ENCODE results near the gene THAP8. TPM values are rescaled to one million over a fixed set of nuclear protein-coding genes. Genes with fewer than 3 reads are reported as not detected.

The THAP8 gene
- total and polyA plus RNA-seq, 11 donors: 2.3 to 7.3 (median 4.9) TPM

GRCh38 chr19:36086326-36086725 lies 32.2 kb upstream of the THAP8 start:
- 95 to 98% (median 97%) methylated on average over 7 to 9 of the region's 9 CpGs for WGBS, 4 donors
- no peak for ATAC-seq
- no peak for TF ChIP-seq POLR2A (IDR thresholded peaks at IDR 0.05)
- TF ChIP-seq, protein P1, sequence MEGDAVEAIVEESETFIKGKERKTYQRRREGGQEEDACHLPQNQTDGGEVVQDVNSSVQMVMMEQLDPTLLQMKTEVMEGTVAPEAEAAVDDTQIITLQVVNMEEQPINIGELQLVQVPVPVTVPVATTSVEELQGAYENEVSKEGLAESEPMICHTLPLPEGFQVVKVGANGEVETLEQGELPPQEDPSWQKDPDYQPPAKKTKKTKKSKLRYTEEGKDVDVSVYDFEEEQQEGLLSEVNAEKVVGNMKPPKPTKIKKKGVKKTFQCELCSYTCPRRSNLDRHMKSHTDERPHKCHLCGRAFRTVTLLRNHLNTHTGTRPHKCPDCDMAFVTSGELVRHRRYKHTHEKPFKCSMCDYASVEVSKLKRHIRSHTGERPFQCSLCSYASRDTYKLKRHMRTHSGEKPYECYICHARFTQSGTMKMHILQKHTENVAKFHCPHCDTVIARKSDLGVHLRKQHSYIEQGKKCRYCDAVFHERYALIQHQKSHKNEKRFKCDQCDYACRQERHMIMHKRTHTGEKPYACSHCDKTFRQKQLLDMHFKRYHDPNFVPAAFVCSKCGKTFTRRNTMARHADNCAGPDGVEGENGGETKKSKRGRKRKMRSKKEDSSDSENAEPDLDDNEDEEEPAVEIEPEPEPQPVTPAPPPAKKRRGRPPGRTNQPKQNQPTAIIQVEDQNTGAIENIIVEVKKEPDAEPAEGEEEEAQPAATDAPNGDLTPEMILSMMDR (IDR thresholded peaks at IDR 0.05): no peak

GRCh38 chr19:36084231-36085009 lies 30.3 kb upstream of the THAP8 start:
- H3K27ac ChIP-seq: no peak overlapping the region
- intact Hi-C loops (cut with DNase I): no loop called here
- H3K4me1 ChIP-seq: peaks cover 0 to 3% (median 0%) of the 10 kb centered on the region in 12 donors
- ATAC-seq (no peak), DNase-seq (no peak)
- no peaks in the 10 kb centered on the region for H3K9me3 ChIP-seq
- H3K36me3 ChIP-seq: peaks cover 0 to 30% (median 0%) of the 10 kb centered on the region in 9 donors
- H3K27me3 ChIP-seq: no peaks in the 10 kb centered on the region
- H3K4me3 ChIP-seq: no peak overlapping the region
- no peak for TF ChIP-seq POLR2A (IDR thresholded peaks at IDR 0.05)
- TF ChIP-seq, protein P1 (IDR thresholded peaks at IDR 0.05): no peak
- 91 to 98% (median 95%) methylated on average over 11 to 12 of the region's 12 CpGs for WGBS, 4 donors

More at GRCh38 chr19:36086326-36086725, 32.2 kb upstream of the THAP8 start:
- no peak for DNase-seq
- Histone ChIP-seq H3K36me3 (peaks cover 0 to 30% (median 0%) of the 10 kb centered on the region in 9 donors), H3K4me3 (no peak overlapping the region), H3K9me3 (no peaks in the 10 kb centered on the region), H3K27me3 (no peaks in the 10 kb centered on the region), H3K27ac (no peak overlapping the region), H3K4me1 (peaks cover 0 to 1% (median 0%) of the 10 kb centered on the region in 12 donors)
- intact Hi-C loops (cut with DNase I): no loop called here

GRCh38 chr19:36082916-36083315 lies 28.8 kb upstream of the THAP8 start:
- ATAC-seq: no peak
- H3K9me3 ChIP-seq: no peaks in the 10 kb centered on the region
- no peak for TF ChIP-seq POLR2A (IDR thresholded peaks at IDR 0.05)
- TF ChIP-seq, protein P1 (IDR thresholded peaks at IDR 0.05): no peak
- DNase-seq: no peak
- no peak overlapping the region for H3K27ac ChIP-seq
- WGBS, 4 donors: 90 to 96% (median 93%) methylated on average over 13 of the region's 13 CpGs
- H3K4me1 ChIP-seq: peaks cover 0 to 3% (median 0%) of the 10 kb centered on the region in 12 donors
- no peaks in the 10 kb centered on the region for H3K27me3 ChIP-seq
- peaks cover 0 to 30% (median 0%) of the 10 kb centered on the region in 9 donors for H3K36me3 ChIP-seq
- no peak overlapping the region for H3K4me3 ChIP-seq
- intact Hi-C loops (cut with DNase I): no loop called here

DNA sequence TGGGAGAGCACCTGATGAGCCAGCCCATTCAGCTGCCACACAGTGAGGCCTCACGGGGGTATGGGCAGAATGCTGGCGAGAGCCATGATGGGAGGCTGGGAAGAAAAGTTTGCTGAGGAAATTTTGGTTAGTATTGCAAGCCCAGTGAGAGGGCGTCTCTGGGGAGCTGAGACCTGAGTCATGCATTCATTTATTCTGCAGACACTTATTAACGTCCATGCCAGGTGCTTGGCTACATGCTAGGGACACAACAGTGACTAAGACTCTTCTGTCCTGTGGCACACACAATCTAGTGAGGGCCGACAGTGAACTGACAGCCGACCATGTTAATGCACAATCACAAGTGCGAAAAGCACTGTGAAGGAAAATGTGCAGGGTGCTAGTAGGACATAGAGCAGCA lies 27.8 kb upstream of the THAP8 start:
- Histone ChIP-seq H3K27ac (no peak overlapping the region), H3K9me3 (no peaks in the 10 kb centered on the region), H3K4me1 (peaks cover 0 to 3% (median 0%) of the 10 kb centered on the region in 12 donors), H3K27me3 (no peaks in the 10 kb centered on the region), H3K4me3 (no peak overlapping the region), H3K36me3 (peaks cover 0 to 30% (median 0%) of the 10 kb centered on the region in 9 donors)
- ATAC-seq (no peak), DNase-seq (no peak)
- intact Hi-C loops (cut with DNase I): no loop called here
- 83 to 95% (median 92%) methylated on average over 7 of the region's 7 CpGs for WGBS, 4 donors
- TF ChIP-seq, protein P1 (IDR thresholded peaks at IDR 0.05): no peak
- no peak for TF ChIP-seq POLR2A (IDR thresholded peaks at IDR 0.05)
